Suprapubic skin (tissue), 4 donors: ENCODE measurements around the gene STARD9. TPM values are rescaled to one million over a fixed set of nuclear protein-coding genes. Genes with fewer than 3 reads are reported as not detected.

ENCODE experiments used
- DNase-seq, 2 donors: peaks; one replicate each; pipeline ENCODE4 v3.0.0-alpha.2; 2019; ENCODE audit warnings: low spot score in 2 of 2
- H3K27ac ChIP-seq: fragments of 200-600 bp; sonication (generic); one replicate; pipeline ENCODE4 v1.5.1; 2019
- H3K27me3 ChIP-seq: fragments of 200-600 bp; sonication (generic); one replicate; pipeline ENCODE4 v1.5.1; 2019
- H3K36me3 ChIP-seq: fragments of 200-600 bp; sonication (generic); one replicate; pipeline ENCODE4 v1.5.1; 2019
- H3K4me1 ChIP-seq: fragments of 200-600 bp; sonication (generic); one replicate; pipeline ENCODE4 v1.5.1; 2019
- H3K4me3 ChIP-seq: fragments of 200-600 bp; sonication (generic); one replicate; pipeline ENCODE4 v1.5.1; 2019; ENCODE audit warnings: mild to moderate bottlenecking
- H3K9me3 ChIP-seq: fragments of 200-600 bp; sonication (generic); one replicate; pipeline ENCODE4 v1.5.1; 2019
- CTCF ChIP-seq, 2 donors: fragments of 200-600 bp in 1 of 2; fragments of 450-650 bp in 1 of 2; sonication (generic) in 1 of 2; IDR thresholded peaks; one replicate each; pipeline ENCODE4 v1.5.1; 2016 to 2019; ENCODE audit warnings: antibody characterized with exemption in 2 of 2, mild to moderate bottlenecking in 1 of 2, moderate library complexity in 1 of 2
- EP300 ChIP-seq: sonication (generic); formaldehyde crosslinking; IDR thresholded peaks from one replicate; pipeline ENCODE4 v1.6.1; 2017; ENCODE audit warnings: antibody characterized with exemption
- POLR2A ChIP-seq, 2 donors: fragments of 450-650 bp; IDR thresholded peaks; one replicate each; pipeline ENCODE4 v1.6.1; 2017; ENCODE audit warnings: antibody characterized with exemption in 2 of 2, mild to moderate bottlenecking in 2 of 2, moderate library complexity in 2 of 2
- POLR2AphosphoS5 ChIP-seq, 3 donors: sonication (generic); formaldehyde crosslinking; IDR thresholded peaks; one replicate each; pipeline ENCODE4 v1.6.1; 2017; ENCODE audit warnings: antibody characterized with exemption in 3 of 3
- WGBS: methylation state at CpG from one replicate; pipeline ENCODE4 v1.1.5; 2018; 5-methylcytosine and 5-hydroxymethylcytosine counted together
- total RNA-seq, 4 donors: library from RNA; depleted of rRNA; stranded (reverse); fragments of >200 nt; gene quantifications; one replicate each; pipeline ENCODE4 v1.1.0, GENCODE V29; 2016

STARD9 gene
- total RNA-seq, 4 donors from 2014 or later = 5.0 to 24.6 (median 7.6) TPM

GRCh38 chr15:42719043-42719442, 143.6 kb downstream of the STARD9 start:
- TF ChIP-seq EP300 (no peak), POLR2A (IDR thresholded peaks at IDR 0.05) (no peak), POLR2AphosphoS5 (IDR thresholded peaks at IDR 0.05) (no peak)
- no peak for DNase-seq
- no peak overlapping the region for H3K4me3 ChIP-seq
- H3K9me3 ChIP-seq = no peaks in the 10 kb centered on the region
- 91% methylated on average over 6 of the region's 6 CpGs for WGBS
- no peak overlapping the region for H3K27ac ChIP-seq
- H3K27me3 ChIP-seq = no peaks in the 10 kb centered on the region
- no peaks in the 10 kb centered on the region for H3K4me1 ChIP-seq
- peaks cover 43% of the 10 kb centered on the region for H3K36me3 ChIP-seq

- H3K36me3 ChIP-seq = peaks cover 53% of the 10 kb centered on the region
- TF ChIP-seq CTCF (IDR thresholded peaks at IDR 0.05) = no peak
- TF ChIP-seq POLR2AphosphoS5 (IDR thresholded peaks at IDR 0.05) = no peak
- no peak for TF ChIP-seq EP300
- no peak for TF ChIP-seq POLR2A (IDR thresholded peaks at IDR 0.05)
- H3K4me3 ChIP-seq = no peak overlapping the region
- H3K27ac ChIP-seq = no peak overlapping the region
- no peaks in the 10 kb centered on the region for H3K9me3 ChIP-seq
- 83% methylated on average over 3 of the region's 3 CpGs for WGBS
- DNase-seq = no peak
- no peaks in the 10 kb centered on the region for H3K27me3 ChIP-seq
- H3K4me1 ChIP-seq = no peaks in the 10 kb centered on the region
Measured at GRCh38 chr15:42720071-42720470, 144.7 kb downstream of the STARD9 start.

- Histone ChIP-seq H3K4me1 (no peaks in the 10 kb centered on the region), H3K9me3 (no peaks in the 10 kb centered on the region), H3K4me3 (no peak overlapping the region), H3K27ac (no peak overlapping the region), H3K36me3 (peaks cover 62% of the 10 kb centered on the region), H3K27me3 (no peaks in the 10 kb centered on the region)
- DNase-seq = no peak
- TF ChIP-seq POLR2A (IDR thresholded peaks at IDR 0.05) (no peak), POLR2AphosphoS5 (IDR thresholded peaks at IDR 0.05) (no peak), CTCF (IDR thresholded peaks at IDR 0.05) (no peak), EP300 (no peak)
- WGBS = 58% methylated on average over 6 of the region's 6 CpGs
Measured at GRCh38 chr15:42721016-42721415, 145.6 kb downstream of the STARD9 start.

GRCh38 chr15:42721916-42722315, 146.5 kb downstream of the STARD9 start:
- Histone ChIP-seq H3K27ac (no peak overlapping the region), H3K36me3 (peaks cover 69% of the 10 kb centered on the region), H3K27me3 (no peaks in the 10 kb centered on the region), H3K4me1 (no peaks in the 10 kb centered on the region), H3K9me3 (no peaks in the 10 kb centered on the region), H3K4me3 (no peak overlapping the region)
- DNase-seq = no peak
- no peak for TF ChIP-seq EP300
- no peak for TF ChIP-seq POLR2A (IDR thresholded peaks at IDR 0.05)
- no peak for TF ChIP-seq POLR2AphosphoS5 (IDR thresholded peaks at IDR 0.05)
- TF ChIP-seq CTCF (IDR thresholded peaks at IDR 0.05) = no peak
- 61% methylated on average over 3 of the region's 3 CpGs for WGBS

- whole genome bisulfite sequencing = 87% methylated on average over 4 of the region's 4 CpGs
- no peak overlapping the region for H3K4me3 ChIP-seq
- DNase-seq = no peak
- no peaks in the 10 kb centered on the region for H3K27me3 ChIP-seq
- H3K4me1 ChIP-seq = no peaks in the 10 kb centered on the region
- peaks cover 74% of the 10 kb centered on the region for H3K36me3 ChIP-seq
- H3K9me3 ChIP-seq = no peaks in the 10 kb centered on the region
- TF ChIP-seq POLR2AphosphoS5 (IDR thresholded peaks at IDR 0.05) (no peak), CTCF (IDR thresholded peaks at IDR 0.05) (no peak)
- no peak overlapping the region for H3K27ac ChIP-seq
Measured at GRCh38 chr15:42723068-42723467, 147.7 kb downstream of the STARD9 start.

- WGBS = 74% methylated on average over 4 of the region's 6 CpGs
- TF ChIP-seq EP300 = no peak
- no peak for TF ChIP-seq POLR2A (IDR thresholded peaks at IDR 0.05)
- TF ChIP-seq CTCF (IDR thresholded peaks at IDR 0.05) = no peak
- no peak for TF ChIP-seq POLR2AphosphoS5 (IDR thresholded peaks at IDR 0.05)
- H3K27me3 ChIP-seq = no peaks in the 10 kb centered on the region
- H3K4me3 ChIP-seq = no peak overlapping the region
- peaks cover 74% of the 10 kb centered on the region for H3K36me3 ChIP-seq
- no peaks in the 10 kb centered on the region for H3K9me3 ChIP-seq
- H3K27ac ChIP-seq = no peak overlapping the region
- DNase-seq = no peak
- no peaks in the 10 kb centered on the region for H3K4me1 ChIP-seq
Measured at GRCh38 chr15:42724276-42724675, 148.9 kb downstream of the STARD9 start.
